DOHH2 (cell line): ENCODE results near the gene UPF1.

Experiments used
- CTCF ChIP-seq: fragments of 200-600 bp; sonication (generic); IDR thresholded peaks from one replicate; pipeline ENCODE4 v1.5.1; 2014; ENCODE audit warnings: antibody characterized with exemption, mild to moderate bottlenecking, low read depth, low read length; ENCODE audit not compliant: poor library complexity, severe bottlenecking
- EZH2phosphoT487 ChIP-seq: fragments of 200-600 bp; sonication (generic); IDR thresholded peaks from 2 replicates; pipeline ENCODE4 v1.6.1; 2017; ENCODE audit warnings: borderline replicate concordance, mild to moderate bottlenecking, antibody characterized with exemption, low read length, moderate library complexity, mixed read lengths

GRCh38 chr19:18849838-18850400 lies 18.2 kb downstream of the UPF1 start:
- TF ChIP-seq CTCF (no peak), EZH2phosphoT487 (no peak)
